ENCODE results near the gene HCK.

Gene HCK

DNA sequence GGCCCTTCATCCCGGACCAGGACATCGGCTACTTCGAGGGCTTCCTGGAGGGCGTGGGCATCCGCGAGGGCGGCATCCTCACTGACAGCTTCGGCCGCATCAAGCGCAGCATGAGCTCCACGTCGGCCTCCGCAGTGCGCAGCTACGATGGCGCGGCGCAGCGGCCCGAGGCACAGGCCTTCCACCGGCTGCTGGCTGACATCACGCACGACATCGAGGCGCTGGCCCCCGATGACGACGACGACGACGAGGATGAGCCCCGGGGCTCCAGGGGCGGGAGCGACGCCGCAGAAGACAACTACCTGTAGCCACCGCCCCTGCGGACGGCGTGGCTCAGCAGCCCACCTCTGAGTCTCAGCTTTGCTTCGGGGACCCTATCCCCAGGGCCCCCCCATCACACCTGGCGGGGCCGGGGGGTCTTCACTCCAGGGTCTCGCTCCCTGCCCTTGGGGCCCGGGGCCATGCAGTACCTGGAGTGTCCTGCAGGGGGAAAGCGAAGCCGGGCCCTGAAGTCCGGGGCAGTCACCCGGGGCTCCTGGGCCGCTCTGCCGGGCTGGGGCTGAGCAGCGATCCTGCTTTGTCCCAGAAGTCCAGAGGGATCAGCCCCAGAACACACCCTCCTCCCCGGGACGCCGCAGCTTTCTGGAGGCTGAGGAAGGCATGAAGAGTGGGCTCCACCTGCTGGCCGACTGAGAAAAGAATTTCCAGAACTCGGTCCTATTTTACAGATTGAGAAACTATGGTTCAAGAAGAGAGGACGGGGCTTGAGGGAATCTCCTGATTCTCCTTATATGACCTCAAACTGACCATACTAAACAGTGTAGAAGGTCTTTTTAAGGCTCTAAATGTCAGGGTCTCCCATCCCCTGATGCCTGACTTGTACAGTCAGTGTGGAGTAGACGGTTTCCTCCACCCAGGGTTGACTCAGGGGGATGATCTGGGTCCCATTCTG is 20.8 kb upstream of the HCK start (continued):
- TF ChIP-seq, protein P1, sequence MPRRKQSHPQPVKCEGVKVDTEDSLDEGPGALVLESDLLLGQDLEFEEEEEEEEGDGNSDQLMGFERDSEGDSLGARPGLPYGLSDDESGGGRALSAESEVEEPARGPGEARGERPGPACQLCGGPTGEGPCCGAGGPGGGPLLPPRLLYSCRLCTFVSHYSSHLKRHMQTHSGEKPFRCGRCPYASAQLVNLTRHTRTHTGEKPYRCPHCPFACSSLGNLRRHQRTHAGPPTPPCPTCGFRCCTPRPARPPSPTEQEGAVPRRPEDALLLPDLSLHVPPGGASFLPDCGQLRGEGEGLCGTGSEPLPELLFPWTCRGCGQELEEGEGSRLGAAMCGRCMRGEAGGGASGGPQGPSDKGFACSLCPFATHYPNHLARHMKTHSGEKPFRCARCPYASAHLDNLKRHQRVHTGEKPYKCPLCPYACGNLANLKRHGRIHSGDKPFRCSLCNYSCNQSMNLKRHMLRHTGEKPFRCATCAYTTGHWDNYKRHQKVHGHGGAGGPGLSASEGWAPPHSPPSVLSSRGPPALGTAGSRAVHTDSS (tag by site-specific recombination; IDR thresholded peaks at IDR 0.05), result no peak
- TF ChIP-seq ZNF302 (tag by site-specific recombination; IDR thresholded peaks at IDR 0.05; ENCODE audit: low read depth) (no peak), ZNF324 (tag by site-specific recombination; IDR thresholded peaks at IDR 0.05) (no peak), ZNF354C (tag by site-specific recombination; IDR thresholded peaks at IDR 0.05; ENCODE audit: borderline replicate concordance, low read depth) (no peak), ZNF48 (tag by site-specific recombination; IDR thresholded peaks at IDR 0.05) (no peak), ZNF785 (tag by site-specific recombination; IDR thresholded peaks at IDR 0.05) (no peak), KLF16 (tag by site-specific recombination; IDR thresholded peaks at IDR 0.05) (no peak; the same call in 1 of the 2 replicates), ZNF621 (tag by site-specific recombination; IDR thresholded peaks at IDR 0.05) (no peak), ZNF341 (tag by site-specific recombination; IDR thresholded peaks at IDR 0.05; ENCODE audit: low read depth) (0 out of 2 replicates have a peak, but pooled peaks have one; percentile 34), ZNF23 (tag by site-specific recombination; IDR thresholded peaks at IDR 0.05; ENCODE audit: borderline replicate concordance) (no peak), ZNF555 (tag by site-specific recombination; conservative IDR thresholded peaks at IDR 0.05) (no peak), ZNF660 (tag by site-specific recombination; IDR thresholded peaks at IDR 0.05) (no peak; the same call in 1 of the 2 replicates), ZBTB17 (tag by site-specific recombination; IDR thresholded peaks at IDR 0.05) (peak; percentile 72), ZFP3 (tag by site-specific recombination; IDR thresholded peaks at IDR 0.05; ENCODE audit: low read depth) (no peak), ZNF529 (tag by site-specific recombination; IDR thresholded peaks at IDR 0.05; ENCODE audit: insufficient replicate concordance) (no peak), ZNF571 (tag by site-specific recombination; IDR thresholded peaks at IDR 0.05) (no peak)
- TF ChIP-seq, protein P2, sequence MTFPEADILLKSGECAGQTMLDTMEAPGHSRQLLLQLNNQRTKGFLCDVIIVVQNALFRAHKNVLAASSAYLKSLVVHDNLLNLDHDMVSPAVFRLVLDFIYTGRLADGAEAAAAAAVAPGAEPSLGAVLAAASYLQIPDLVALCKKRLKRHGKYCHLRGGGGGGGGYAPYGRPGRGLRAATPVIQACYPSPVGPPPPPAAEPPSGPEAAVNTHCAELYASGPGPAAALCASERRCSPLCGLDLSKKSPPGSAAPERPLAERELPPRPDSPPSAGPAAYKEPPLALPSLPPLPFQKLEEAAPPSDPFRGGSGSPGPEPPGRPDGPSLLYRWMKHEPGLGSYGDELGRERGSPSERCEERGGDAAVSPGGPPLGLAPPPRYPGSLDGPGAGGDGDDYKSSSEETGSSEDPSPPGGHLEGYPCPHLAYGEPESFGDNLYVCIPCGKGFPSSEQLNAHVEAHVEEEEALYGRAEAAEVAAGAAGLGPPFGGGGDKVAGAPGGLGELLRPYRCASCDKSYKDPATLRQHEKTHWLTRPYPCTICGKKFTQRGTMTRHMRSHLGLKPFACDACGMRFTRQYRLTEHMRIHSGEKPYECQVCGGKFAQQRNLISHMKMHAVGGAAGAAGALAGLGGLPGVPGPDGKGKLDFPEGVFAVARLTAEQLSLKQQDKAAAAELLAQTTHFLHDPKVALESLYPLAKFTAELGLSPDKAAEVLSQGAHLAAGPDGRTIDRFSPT (tag by site-specific recombination; IDR thresholded peaks at IDR 0.05), result no peak
- TF ChIP-seq, protein P3, sequence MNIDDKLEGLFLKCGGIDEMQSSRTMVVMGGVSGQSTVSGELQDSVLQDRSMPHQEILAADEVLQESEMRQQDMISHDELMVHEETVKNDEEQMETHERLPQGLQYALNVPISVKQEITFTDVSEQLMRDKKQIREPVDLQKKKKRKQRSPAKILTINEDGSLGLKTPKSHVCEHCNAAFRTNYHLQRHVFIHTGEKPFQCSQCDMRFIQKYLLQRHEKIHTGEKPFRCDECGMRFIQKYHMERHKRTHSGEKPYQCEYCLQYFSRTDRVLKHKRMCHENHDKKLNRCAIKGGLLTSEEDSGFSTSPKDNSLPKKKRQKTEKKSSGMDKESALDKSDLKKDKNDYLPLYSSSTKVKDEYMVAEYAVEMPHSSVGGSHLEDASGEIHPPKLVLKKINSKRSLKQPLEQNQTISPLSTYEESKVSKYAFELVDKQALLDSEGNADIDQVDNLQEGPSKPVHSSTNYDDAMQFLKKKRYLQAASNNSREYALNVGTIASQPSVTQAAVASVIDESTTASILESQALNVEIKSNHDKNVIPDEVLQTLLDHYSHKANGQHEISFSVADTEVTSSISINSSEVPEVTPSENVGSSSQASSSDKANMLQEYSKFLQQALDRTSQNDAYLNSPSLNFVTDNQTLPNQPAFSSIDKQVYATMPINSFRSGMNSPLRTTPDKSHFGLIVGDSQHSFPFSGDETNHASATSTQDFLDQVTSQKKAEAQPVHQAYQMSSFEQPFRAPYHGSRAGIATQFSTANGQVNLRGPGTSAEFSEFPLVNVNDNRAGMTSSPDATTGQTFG (tag by site-specific recombination; IDR thresholded peaks at IDR 0.05; ENCODE audit: borderline replicate concordance), result no peak
- TF ChIP-seq, protein P4, sequence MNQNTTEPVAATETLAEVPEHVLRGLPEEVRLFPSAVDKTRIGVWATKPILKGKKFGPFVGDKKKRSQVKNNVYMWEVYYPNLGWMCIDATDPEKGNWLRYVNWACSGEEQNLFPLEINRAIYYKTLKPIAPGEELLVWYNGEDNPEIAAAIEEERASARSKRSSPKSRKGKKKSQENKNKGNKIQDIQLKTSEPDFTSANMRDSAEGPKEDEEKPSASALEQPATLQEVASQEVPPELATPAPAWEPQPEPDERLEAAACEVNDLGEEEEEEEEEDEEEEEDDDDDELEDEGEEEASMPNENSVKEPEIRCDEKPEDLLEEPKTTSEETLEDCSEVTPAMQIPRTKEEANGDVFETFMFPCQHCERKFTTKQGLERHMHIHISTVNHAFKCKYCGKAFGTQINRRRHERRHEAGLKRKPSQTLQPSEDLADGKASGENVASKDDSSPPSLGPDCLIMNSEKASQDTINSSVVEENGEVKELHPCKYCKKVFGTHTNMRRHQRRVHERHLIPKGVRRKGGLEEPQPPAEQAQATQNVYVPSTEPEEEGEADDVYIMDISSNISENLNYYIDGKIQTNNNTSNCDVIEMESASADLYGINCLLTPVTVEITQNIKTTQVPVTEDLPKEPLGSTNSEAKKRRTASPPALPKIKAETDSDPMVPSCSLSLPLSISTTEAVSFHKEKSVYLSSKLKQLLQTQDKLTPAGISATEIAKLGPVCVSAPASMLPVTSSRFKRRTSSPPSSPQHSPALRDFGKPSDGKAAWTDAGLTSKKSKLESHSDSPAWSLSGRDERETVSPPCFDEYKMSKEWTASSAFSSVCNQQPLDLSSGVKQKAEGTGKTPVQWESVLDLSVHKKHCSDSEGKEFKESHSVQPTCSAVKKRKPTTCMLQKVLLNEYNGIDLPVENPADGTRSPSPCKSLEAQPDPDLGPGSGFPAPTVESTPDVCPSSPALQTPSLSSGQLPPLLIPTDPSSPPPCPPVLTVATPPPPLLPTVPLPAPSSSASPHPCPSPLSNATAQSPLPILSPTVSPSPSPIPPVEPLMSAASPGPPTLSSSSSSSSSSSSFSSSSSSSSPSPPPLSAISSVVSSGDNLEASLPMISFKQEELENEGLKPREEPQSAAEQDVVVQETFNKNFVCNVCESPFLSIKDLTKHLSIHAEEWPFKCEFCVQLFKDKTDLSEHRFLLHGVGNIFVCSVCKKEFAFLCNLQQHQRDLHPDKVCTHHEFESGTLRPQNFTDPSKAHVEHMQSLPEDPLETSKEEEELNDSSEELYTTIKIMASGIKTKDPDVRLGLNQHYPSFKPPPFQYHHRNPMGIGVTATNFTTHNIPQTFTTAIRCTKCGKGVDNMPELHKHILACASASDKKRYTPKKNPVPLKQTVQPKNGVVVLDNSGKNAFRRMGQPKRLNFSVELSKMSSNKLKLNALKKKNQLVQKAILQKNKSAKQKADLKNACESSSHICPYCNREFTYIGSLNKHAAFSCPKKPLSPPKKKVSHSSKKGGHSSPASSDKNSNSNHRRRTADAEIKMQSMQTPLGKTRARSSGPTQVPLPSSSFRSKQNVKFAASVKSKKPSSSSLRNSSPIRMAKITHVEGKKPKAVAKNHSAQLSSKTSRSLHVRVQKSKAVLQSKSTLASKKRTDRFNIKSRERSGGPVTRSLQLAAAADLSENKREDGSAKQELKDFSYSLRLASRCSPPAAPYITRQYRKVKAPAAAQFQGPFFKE (tag by site-specific recombination; IDR thresholded peaks at IDR 0.05; ENCODE audit: borderline replicate concordance), result no peak
- TF ChIP-seq, protein P5, sequence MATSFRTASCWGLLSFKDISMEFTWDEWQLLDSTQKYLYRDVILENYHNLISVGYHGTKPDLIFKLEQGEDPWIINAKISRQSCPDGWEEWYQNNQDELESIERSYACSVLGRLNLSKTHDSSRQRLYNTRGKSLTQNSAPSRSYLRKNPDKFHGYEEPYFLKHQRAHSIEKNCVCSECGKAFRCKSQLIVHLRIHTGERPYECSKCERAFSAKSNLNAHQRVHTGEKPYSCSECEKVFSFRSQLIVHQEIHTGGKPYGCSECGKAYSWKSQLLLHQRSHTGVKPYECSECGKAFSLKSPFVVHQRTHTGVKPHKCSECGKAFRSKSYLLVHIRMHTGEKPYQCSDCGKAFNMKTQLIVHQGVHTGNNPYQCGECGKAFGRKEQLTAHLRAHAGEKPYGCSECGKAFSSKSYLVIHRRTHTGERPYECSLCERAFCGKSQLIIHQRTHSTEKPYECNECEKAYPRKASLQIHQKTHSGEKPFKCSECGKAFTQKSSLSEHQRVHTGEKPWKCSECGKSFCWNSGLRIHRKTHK (tag by site-specific recombination; IDR thresholded peaks at IDR 0.05), result no peak
- TF ChIP-seq, protein P6, sequence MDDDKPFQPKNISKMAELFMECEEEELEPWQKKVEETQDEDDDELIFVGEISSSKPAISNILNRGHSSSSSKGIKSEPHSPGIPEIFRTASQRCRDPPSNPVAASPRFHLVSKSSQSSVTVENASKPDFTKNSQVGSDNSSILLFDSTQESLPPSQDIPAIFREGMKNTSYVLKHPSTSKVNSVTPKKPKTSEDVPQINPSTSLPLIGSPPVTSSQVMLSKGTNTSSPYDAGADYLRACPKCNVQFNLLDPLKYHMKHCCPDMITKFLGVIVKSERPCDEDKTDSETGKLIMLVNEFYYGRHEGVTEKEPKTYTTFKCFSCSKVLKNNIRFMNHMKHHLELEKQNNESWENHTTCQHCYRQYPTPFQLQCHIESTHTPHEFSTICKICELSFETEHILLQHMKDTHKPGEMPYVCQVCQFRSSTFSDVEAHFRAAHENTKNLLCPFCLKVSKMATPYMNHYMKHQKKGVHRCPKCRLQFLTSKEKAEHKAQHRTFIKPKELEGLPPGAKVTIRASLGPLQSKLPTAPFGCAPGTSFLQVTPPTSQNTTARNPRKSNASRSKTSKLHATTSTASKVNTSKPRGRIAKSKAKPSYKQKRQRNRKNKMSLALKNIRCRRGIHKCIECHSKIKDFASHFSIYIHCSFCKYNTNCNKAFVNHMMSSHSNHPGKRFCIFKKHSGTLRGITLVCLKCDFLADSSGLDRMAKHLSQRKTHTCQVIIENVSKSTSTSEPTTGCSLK (tag by site-specific recombination; IDR thresholded peaks at IDR 0.05), result no peak

Data from HEK293 (cell line).